A673 (cell line): Measurements from ENCODE around the gene PCYT1B. TPM values are rescaled to one million over a fixed set of nuclear protein-coding genes. Genes with fewer than 3 reads are reported as not detected.

Experiments
- BruUV-seq: library from RNA; stranded (reverse); fragments of 400-500 nt; replicated peaks from 2 replicates; lab custom pipeline; 2021; lab: Mats Ljungman, UMichigan
- CTCF ChIA-PET: fragments of 300-600 bp; sonication (Branson Sonifier 250); formaldehyde crosslinking; loops from one replicate; lab custom pipeline; 2022; ENCODE audit warnings: antibody characterized with exemption; lab: Charles Lee
- POLR2A ChIA-PET: fragments of 300-600 bp; sonication (Branson Sonifier 250); formaldehyde crosslinking; loops from one replicate; lab custom pipeline; 2022; ENCODE audit warnings: antibody characterized with exemption; ENCODE audit not compliant: low non-redundant PET; lab: Charles Lee
- DNase-seq: peaks from one replicate; pipeline ENCODE4 v3.0.0-alpha.2; 2015; ENCODE audit warnings: low spot score
- H3K27ac ChIP-seq: fragments of 200-600 bp; sonication (generic); 2 replicates; pipeline ENCODE4 v1.5.1; 2016; ENCODE audit warnings: mixed run types, low read depth, mild to moderate bottlenecking, mixed read lengths, antibody characterized with exemption, low read length; ENCODE audit not compliant: poor library complexity, severe bottlenecking
- H3K27me3 ChIP-seq: fragments of 200-600 bp; sonication (generic); replicated peaks from 2 replicates; pipeline ENCODE4 v1.6.1; 2017; ENCODE audit warnings: mixed run types, low read depth, mild to moderate bottlenecking, mixed read lengths, antibody characterized with exemption, low read length; ENCODE audit not compliant: insufficient read depth, poor library complexity
- H3K36me3 ChIP-seq: fragments of 200-600 bp; sonication (generic); 2 replicates; pipeline ENCODE4 v1.6.1; 2016; ENCODE audit warnings: mixed run types, mild to moderate bottlenecking, mixed read lengths, antibody characterized with exemption, low read length; ENCODE audit not compliant: insufficient read depth, poor library complexity, severe bottlenecking
- H3K4me1 ChIP-seq: fragments of 200-600 bp; sonication (generic); 2 replicates; pipeline ENCODE4 v1.6.1; 2017; ENCODE audit warnings: mixed run types, mild to moderate bottlenecking, mixed read lengths, antibody characterized with exemption, low read length; ENCODE audit not compliant: insufficient read depth, poor library complexity, severe bottlenecking
- H3K4me3 ChIP-seq: fragments of 200-600 bp; sonication (generic); 2 replicates; pipeline ENCODE4 v1.5.1; 2016; ENCODE audit warnings: low read depth, mixed run types, mild to moderate bottlenecking, mixed read lengths, low read length; ENCODE audit not compliant: poor library complexity, severe bottlenecking
- H3K9me3 ChIP-seq: fragments of 200-600 bp; sonication (generic); 2 replicates; pipeline ENCODE4 v1.6.1; 2016; ENCODE audit warnings: mixed run types, low read depth, mild to moderate bottlenecking, mixed read lengths, antibody characterized with exemption, low read length; ENCODE audit not compliant: poor library complexity, severe bottlenecking
- EZH2 ChIP-seq: fragments of 200-600 bp; sonication (generic); IDR thresholded peaks from 2 replicates; pipeline ENCODE4 v1.6.1; 2017; ENCODE audit warnings: borderline replicate concordance, low read depth, mild to moderate bottlenecking, mixed read lengths, antibody characterized with exemption, low read length; ENCODE audit not compliant: poor library complexity, severe bottlenecking
- intact Hi-C: fragments of 100-400 bp; cut with micrococcal nuclease; formaldehyde crosslinking; loops from one replicate; pipeline ENCODE4 v1.10.0; 2022; ENCODE audit not compliant: unreplicated experiment
- total RNA-seq: library from RNA; stranded (reverse); gene quantifications from 2 replicates; pipeline ENCODE4 v1.2.3, GENCODE V29; 2021
- TF ChIP-seq, protein P1 (sequence below): fragments of 300-800, 200-600 bp; sonication (generic); conservative IDR thresholded peaks from 2 replicates; pipeline ENCODE4 v1.5.1; 2017; ENCODE audit warnings: low read depth, mild to moderate bottlenecking, antibody characterized with exemption, low read length, moderate library complexity, mixed read lengths

The PCYT1B gene
- total RNA-seq, 1 experiment from 2014 or later = 3.6 TPM

GRCh38 chrX:24575496-24575895 is 71.7 kb downstream of the PCYT1B start:
- Histone ChIP-seq H3K27ac (no peak overlapping the region), H3K4me3 (no peak overlapping the region), H3K9me3 (no peaks in the 10 kb centered on the region), H3K36me3 (no peaks in the 10 kb centered on the region), H3K4me1 (no peaks in the 10 kb centered on the region), H3K27me3 (peaks cover 32% of the 10 kb centered on the region)
- no TSS peak for BruUV-seq
- ChIA-PET POLR2A (no interaction called here), CTCF (no interaction called here)
- DNase-seq = no peak
- no peak for TF ChIP-seq EZH2
- TF ChIP-seq, protein P1, sequence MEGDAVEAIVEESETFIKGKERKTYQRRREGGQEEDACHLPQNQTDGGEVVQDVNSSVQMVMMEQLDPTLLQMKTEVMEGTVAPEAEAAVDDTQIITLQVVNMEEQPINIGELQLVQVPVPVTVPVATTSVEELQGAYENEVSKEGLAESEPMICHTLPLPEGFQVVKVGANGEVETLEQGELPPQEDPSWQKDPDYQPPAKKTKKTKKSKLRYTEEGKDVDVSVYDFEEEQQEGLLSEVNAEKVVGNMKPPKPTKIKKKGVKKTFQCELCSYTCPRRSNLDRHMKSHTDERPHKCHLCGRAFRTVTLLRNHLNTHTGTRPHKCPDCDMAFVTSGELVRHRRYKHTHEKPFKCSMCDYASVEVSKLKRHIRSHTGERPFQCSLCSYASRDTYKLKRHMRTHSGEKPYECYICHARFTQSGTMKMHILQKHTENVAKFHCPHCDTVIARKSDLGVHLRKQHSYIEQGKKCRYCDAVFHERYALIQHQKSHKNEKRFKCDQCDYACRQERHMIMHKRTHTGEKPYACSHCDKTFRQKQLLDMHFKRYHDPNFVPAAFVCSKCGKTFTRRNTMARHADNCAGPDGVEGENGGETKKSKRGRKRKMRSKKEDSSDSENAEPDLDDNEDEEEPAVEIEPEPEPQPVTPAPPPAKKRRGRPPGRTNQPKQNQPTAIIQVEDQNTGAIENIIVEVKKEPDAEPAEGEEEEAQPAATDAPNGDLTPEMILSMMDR = no peak
- intact Hi-C loops = no loop called here

GRCh38 chrX:24574743-24575142 is 72.4 kb downstream of the PCYT1B start:
- TF ChIP-seq, protein P1 = no peak
- TF ChIP-seq EZH2 = no peak
- Histone ChIP-seq H3K4me1 (no peaks in the 10 kb centered on the region), H3K9me3 (no peaks in the 10 kb centered on the region), H3K4me3 (no peak overlapping the region), H3K36me3 (no peaks in the 10 kb centered on the region), H3K27ac (no peak overlapping the region), H3K27me3 (peaks cover 27% of the 10 kb centered on the region)
- CTCF ChIA-PET = no interaction called here
- POLR2A ChIA-PET = no interaction called here
- no peak for DNase-seq
- BruUV-seq = no TSS peak
- intact Hi-C loops = no loop called here

DNA sequence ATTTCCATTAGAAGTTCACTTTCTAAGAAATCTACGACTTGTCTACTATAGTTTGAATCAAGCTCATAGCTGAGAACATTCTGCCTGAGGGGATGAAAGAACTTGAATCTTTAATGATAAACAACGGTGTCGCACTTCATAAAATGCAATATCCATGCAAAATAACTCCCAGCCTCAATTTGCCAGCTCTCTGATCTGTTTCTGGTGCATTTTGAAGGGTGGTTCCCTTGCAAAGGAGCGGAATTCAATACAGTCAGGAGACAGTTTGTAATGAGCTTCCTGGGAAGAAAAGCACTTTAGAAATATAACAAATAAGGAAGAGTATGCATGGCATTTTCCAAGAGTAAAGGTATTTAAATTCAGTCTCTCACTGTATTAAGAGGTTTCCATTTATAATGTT is 80.0 kb downstream of the PCYT1B start:
- intact Hi-C loops = no loop called here
- CTCF ChIA-PET = no interaction called here
- BruUV-seq = no TSS peak

More for the DNA sequence above, 80.0 kb downstream of the PCYT1B start:
- Histone ChIP-seq H3K9me3 (no peaks in the 10 kb centered on the region), H3K27me3 (peaks cover 11% of the 10 kb centered on the region), H3K36me3 (no peaks in the 10 kb centered on the region), H3K4me3 (no peak overlapping the region), H3K4me1 (no peaks in the 10 kb centered on the region), H3K27ac (no peak overlapping the region)
- TF ChIP-seq EZH2 = no peak
- TF ChIP-seq, protein P1 = no peak
- DNase-seq = no peak
- POLR2A ChIA-PET = no interaction called here
